Effector memory CD4-positive, alpha-beta T cell (primary cell): ENCODE measurements around the gene AP5B1.

Source experiments
- DNase-seq, 3 donors: peaks; one replicate each; pipeline ENCODE4 v3.0.0-alpha.2; 2020
- H3K27ac ChIP-seq: 2 replicates; pipeline ENCODE4 v1.7.0; 2013; ENCODE audit warnings: mild to moderate bottlenecking, low read length, moderate library complexity; ENCODE audit not compliant: insufficient read depth, poor library complexity, severe bottlenecking
- H3K27me3 ChIP-seq: replicated peaks from 2 replicates; pipeline ENCODE4 v1.7.0; 2013; ENCODE audit warnings: mild to moderate bottlenecking, low read length; ENCODE audit not compliant: insufficient read depth, control insufficient read depth, poor library complexity, severe bottlenecking
- H3K36me3 ChIP-seq: 2 replicates; pipeline ENCODE4 v1.7.0; 2013; ENCODE audit warnings: mild to moderate bottlenecking, low read length, moderate library complexity; ENCODE audit not compliant: control insufficient read depth, insufficient read depth
- H3K4me1 ChIP-seq: 2 replicates; pipeline ENCODE4 v1.7.0; 2013; ENCODE audit warnings: low read length, mild to moderate bottlenecking; ENCODE audit not compliant: control insufficient read depth, insufficient read depth, poor library complexity, severe bottlenecking
- H3K4me3 ChIP-seq: 2 replicates; pipeline ENCODE4 v1.7.0; 2013; ENCODE audit warnings: low read length, low read depth, mild to moderate bottlenecking; ENCODE audit not compliant: insufficient read depth, poor library complexity, severe bottlenecking
- H3K9me3 ChIP-seq: 2 replicates; pipeline ENCODE4 v1.7.0; 2013; ENCODE audit warnings: mild to moderate bottlenecking, low read length, moderate library complexity; ENCODE audit not compliant: control insufficient read depth

The AP5B1 gene

DNA sequence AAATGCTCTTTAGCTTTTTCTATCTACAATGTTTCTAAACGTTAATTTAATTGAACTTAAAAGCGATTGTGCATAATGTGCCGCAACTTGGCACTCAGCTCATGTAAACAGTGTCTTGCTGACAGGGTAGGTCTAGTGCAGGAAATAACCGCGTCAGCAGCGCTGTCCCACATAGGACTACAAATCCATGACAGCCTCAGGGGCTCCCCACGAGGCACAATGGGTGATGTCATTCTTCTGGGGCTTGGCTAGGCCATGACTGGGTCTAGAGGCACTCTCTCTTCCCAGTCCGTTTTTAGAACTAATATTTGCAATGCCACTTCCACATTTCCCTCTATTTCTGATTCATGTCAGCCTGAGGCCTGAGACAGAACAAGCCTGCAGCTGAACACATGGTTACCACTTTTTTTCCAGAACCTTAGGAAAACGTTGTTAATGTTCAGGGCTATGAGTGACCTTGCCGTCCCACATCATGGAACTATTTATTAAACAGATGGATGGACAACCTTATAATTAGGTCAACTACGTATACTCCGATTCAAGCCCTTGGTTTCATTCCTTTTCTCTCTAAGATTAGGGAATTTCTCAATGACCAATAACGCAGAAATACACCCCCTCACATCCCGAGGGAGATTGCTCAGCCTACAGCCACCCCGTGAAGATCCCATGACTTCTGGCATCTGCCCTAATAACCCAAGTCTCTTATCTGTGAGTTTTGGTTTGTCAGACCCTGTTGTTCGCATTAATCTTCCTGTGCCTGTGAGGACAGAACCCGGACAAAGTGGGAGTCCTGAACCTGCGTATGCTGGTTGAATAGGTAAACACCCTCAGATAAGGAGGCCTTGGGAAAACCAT is 33.6 kb upstream of the AP5B1 start:
- Histone ChIP-seq H3K4me3 (no peak overlapping the region), H3K4me1 (peaks cover 3% of the 10 kb centered on the region), H3K9me3 (no peaks in the 10 kb centered on the region), H3K27ac (no peak overlapping the region), H3K27me3 (no peaks in the 10 kb centered on the region), H3K36me3 (no peaks in the 10 kb centered on the region)
- DNase-seq = no peak

DNA sequence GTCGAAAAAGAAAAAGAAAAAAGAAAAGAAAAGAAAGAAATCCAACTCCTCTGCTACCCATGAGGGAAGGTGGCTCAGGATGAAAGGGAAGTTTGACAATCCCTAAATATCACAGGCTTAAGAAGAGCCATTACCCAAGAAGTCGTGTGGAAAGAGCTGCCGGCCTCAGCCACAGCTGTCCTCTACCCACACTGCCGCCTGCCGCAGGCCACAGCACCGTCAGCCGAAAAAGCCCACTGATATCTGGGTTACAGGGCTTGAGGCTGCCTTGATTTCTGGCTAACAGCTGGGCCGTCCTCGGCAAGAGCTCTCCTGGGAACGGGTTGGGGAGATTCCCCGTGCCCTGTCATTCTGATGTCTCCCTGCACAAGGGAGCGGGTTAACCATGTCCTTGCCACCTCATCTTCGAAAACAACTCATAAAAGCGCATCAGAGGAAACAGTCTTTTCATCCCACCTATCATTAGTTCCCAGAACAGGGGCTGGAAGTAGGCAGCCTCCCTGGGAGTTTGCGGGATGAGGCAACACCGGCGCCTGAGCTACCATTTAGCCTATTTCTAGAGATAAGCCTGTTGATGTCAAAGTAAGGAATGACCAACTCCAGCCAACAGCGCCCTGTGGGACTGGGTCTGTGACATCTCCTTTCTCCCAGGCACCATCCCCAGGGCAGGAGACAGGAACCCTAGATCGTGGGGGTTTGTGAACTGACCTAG is 31.1 kb upstream of the AP5B1 start:
- no peaks in the 10 kb centered on the region for H3K4me1 ChIP-seq
- no peaks in the 10 kb centered on the region for H3K27me3 ChIP-seq
- H3K9me3 ChIP-seq = no peaks in the 10 kb centered on the region
- DNase-seq = no peak
- H3K27ac ChIP-seq = no peak overlapping the region
- no peak overlapping the region for H3K4me3 ChIP-seq
- H3K36me3 ChIP-seq = no peaks in the 10 kb centered on the region

DNA sequence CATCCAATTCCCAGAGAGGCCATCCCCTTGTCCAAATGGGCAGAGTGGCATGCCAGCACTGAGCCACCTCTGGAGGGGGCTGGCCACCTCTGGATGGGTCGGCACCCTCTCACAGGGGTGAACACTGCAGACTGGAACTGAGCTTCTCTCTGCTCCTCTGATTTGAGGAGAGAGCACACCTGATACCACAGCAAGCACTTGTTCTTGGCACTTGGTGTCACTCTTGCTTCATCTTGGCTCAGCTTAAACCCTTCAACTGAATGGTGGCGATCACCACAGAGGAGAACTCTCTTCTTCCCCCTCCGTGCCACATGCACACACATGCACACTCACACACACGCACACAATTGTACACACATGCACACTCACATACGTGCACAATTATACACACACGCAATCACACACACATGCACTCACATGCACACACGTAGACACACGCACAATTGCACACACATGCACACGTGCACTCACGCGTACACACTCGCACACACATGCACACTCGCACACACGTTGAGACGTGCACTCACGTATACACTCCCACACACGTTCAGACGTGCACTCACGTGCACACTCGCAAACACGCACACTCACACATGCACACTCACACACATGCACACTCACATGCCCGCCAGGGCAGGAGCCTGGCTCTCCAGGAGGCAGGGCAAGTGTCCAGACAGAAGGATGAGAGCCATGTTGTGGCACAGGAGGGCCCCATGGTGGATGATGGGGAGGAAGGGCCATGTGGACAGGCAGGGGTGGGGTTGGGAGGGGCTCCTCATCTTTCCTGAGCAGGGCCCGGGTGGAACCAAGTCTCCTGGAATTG is 29.5 kb upstream of the AP5B1 start:
- no peaks in the 10 kb centered on the region for H3K4me1 ChIP-seq
- no peak overlapping the region for H3K4me3 ChIP-seq
- no peaks in the 10 kb centered on the region for H3K36me3 ChIP-seq
- no peak for DNase-seq
- H3K27me3 ChIP-seq = no peaks in the 10 kb centered on the region
- no peaks in the 10 kb centered on the region for H3K9me3 ChIP-seq
- no peak overlapping the region for H3K27ac ChIP-seq

DNA sequence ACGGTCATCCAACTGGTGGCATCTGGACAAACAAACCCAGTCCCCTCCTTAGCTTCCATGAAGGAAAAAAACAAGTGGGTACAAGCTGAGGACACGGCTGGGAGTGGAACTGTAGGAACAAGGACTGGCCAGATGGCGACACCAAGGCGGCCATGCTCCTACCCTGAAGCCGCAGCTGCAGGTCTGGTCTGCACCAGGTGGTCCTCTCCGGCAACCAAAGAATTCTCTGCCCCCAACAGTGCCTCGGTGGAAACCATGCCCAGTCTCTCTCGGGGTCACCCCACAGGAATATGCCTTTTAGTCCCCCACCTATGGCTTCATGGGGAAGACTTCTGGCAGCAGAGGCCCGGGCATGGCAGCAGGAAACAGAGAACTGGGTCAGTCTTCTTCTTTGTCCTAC is 28.7 kb upstream of the AP5B1 start:
- DNase-seq = no peak
- Histone ChIP-seq H3K4me1 (no peaks in the 10 kb centered on the region), H3K4me3 (no peak overlapping the region), H3K27me3 (no peaks in the 10 kb centered on the region), H3K9me3 (no peaks in the 10 kb centered on the region), H3K36me3 (no peaks in the 10 kb centered on the region), H3K27ac (no peak overlapping the region)

DNA sequence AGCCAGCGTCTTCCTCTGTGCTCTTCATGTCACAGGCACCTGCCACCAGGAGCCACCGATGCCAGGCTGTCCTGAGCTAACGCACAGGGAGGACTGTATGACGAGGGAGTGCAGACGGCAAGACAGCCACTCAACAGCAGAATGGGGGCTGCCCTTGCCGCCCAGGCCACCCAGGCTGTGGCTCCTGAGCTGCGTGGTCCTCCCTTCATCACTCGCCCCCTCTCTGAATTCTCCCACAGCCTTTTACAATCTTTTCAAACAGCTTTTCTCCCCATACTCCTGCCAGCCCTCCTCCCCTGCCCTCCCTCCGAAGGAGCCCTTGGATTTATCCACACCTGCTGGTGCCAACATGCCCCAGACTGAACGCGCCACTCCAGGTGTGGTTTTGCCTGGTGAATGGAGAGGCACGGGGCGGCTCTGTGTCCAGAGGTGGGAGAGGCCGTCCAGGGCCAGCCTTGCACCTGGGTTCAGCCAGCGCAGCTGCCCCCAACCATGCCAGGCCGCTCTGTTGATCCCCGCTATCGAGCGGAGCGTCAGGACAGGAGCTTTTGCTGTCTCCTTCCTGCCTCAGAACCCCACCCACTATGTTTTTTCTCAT is 28.1 kb upstream of the AP5B1 start:
- Histone ChIP-seq H3K27ac (no peak overlapping the region), H3K36me3 (no peaks in the 10 kb centered on the region)

DNA sequence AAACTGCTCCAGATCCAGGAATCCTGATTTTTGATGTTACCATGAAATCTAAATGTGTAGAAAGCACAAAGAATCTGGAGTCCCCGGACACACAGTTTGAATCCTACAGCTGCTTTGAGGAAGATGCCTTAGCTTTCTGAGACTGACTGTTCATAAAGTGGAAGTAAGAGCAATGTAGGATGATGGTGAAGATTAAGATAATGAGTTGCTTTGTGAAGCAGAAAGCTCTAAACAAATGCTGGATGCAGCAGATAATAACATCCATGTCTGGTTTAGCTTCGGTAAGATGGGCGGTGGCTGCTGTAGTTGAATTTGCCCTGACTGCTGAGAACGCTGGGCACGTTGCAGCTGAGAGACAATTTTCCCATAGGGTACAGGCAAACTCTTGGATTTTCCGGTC is 26.2 kb upstream of the AP5B1 start:
- Histone ChIP-seq H3K27me3 (peaks cover 17% of the 10 kb centered on the region), H3K9me3 (no peaks in the 10 kb centered on the region), H3K36me3 (no peaks in the 10 kb centered on the region), H3K4me3 (no peak overlapping the region), H3K4me1 (no peaks in the 10 kb centered on the region), H3K27ac (no peak overlapping the region)
- DNase-seq = no peak

More for the DNA sequence above, 28.1 kb upstream of the AP5B1 start:
- DNase-seq = no peak
- Histone ChIP-seq H3K4me1 (no peaks in the 10 kb centered on the region), H3K9me3 (no peaks in the 10 kb centered on the region), H3K27me3 (peaks cover 5% of the 10 kb centered on the region), H3K4me3 (no peak overlapping the region)

DNA sequence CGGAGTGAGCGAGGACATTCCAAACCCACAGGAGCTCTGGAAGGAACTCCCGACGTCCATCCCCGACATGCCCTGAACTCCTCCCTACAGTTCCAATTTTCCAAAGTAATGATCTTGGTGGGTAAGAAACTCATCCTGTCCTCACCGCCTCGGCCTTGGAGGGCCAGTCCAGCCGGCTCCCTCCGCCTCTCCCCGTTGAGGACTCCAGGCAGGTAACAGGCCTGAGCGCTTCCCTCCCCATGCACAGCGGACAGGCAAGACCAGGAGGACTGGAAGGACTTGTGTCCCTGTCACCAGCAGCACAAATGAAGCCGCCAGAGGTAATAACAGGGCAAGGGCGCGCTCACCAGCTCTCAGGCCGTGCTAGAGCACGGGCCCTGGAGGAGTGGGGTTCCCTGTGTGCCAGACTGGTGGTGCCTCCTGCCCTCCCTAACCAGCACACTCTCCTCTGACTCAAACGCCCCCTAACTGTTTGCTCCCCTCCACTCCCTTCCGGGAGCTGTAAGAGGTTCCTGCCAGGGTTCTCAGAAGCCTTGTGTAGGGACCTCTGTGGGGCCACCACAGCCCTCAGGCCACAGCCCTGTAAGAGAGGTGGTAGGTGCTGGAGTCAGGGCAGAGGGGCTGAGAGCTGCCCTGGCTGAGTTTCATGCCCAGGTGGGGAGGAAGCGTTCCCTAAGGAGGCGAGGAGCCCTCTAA is 23.2 kb upstream of the AP5B1 start:
- no peaks in the 10 kb centered on the region for H3K36me3 ChIP-seq

DNA sequence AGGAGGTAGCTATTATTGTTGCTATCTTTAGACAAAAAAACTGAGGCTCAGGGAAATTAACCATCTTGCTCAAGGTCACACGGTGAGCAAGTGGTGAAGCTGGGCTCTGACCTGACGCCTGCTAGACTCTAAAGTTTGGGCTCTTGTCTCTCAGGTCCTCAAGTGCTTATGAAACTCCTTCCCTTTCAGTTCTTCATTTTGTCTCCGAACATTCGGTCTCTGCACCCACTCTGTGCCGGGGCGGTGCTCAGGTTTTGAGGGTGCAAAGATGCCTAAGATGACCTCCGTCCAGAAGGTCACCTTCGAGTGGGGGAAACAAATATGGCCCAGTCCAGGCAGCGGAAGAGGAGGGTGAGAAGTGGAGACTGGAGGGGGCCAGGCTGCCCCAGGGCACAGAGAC is 22.1 kb upstream of the AP5B1 start:
- DNase-seq = no peak
- Histone ChIP-seq H3K4me1 (no peaks in the 10 kb centered on the region), H3K4me3 (no peak overlapping the region), H3K9me3 (no peaks in the 10 kb centered on the region), H3K27ac (no peak overlapping the region), H3K36me3 (no peaks in the 10 kb centered on the region), H3K27me3 (peaks cover 17% of the 10 kb centered on the region)

More for the DNA sequence above, 23.2 kb upstream of the AP5B1 start:
- Histone ChIP-seq H3K4me1 (no peaks in the 10 kb centered on the region), H3K9me3 (no peaks in the 10 kb centered on the region), H3K27me3 (peaks cover 17% of the 10 kb centered on the region), H3K27ac (no peak overlapping the region), H3K4me3 (no peak overlapping the region)
- DNase-seq = no peak

DNA sequence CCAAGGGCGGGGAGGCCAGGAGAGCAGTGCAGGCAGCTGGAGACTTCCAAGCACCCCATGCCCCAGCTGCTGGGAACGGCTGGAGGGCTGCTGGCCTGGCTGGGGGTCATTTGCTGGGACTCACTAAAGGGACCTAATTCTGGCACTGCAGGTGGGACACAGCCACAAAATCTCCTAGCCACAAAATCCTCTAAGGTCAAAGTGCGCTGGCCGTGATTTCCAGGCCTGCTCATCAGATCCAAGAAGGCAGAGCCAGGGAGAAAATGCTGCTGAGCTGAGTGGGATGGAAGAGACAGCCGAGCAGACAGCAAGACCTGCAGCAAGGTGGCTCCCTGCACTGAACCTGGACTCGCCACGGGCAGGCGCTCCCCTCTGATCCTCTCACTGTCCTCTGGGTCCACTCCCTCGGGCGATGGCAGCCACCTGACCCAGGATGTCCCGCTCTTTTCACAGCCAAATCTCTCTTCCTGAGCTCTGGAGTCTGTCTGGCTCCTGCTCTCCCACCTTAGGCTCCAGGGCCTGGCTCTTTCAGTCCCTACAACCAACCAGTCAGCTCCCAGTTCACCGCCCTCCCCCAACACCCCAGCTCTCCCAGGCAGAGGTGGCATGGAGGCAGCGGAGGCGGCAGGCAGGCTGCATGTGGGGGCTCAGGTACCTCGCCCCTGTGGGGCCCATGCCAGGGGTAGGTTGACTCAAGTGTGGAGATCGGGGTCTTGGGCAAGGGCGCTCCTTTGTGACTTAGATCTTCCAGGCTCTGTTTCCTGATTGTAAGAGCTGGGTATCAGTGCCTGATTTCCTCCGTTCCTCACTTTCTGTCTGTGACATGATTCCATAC is 20.6 kb upstream of the AP5B1 start:
- Histone ChIP-seq H3K4me3 (no peak overlapping the region), H3K4me1 (no peaks in the 10 kb centered on the region), H3K9me3 (no peaks in the 10 kb centered on the region), H3K36me3 (no peaks in the 10 kb centered on the region), H3K27ac (no peak overlapping the region), H3K27me3 (peaks cover 17% of the 10 kb centered on the region)
- DNase-seq = no peak
